K562 (cell line): Measurements from ENCODE around the gene SND1. TPM values are rescaled to one million over a fixed set of nuclear protein-coding genes. Genes with fewer than 3 reads are reported as not detected.

Experiments used
- ATAC-seq: fragments of 200-7000 bp; cut with Tn5 transposase; 3 replicates; pipeline ENCODE4 v1.9.1; 2020; ENCODE audit warnings: moderate library complexity
- BruUV-seq: library from RNA; stranded (reverse); fragments of 400-500 nt; replicated peaks from 2 replicates; lab custom pipeline; 2021; lab: Mats Ljungman, UMichigan
- CTCF ChIA-PET: fragments of 300-600 bp; formaldehyde crosslinking; extraction: SDS; loops from one replicate; lab custom pipeline; 2021; ENCODE audit warnings: low intra/inter-chr PET ratio; lab: Yijun Ruan, JAX
- POLR2A ChIA-PET: fragments of 300-600, 350-650 bp; sonication (Branson Sonifier 250); formaldehyde crosslinking; extraction: SDS; loops from one replicate; lab custom pipeline; 2021; ENCODE audit warnings: antibody characterized with exemption, inconsistent platforms; lab: Yijun Ruan, JAX
- DNase-seq, 4 experiments: peaks; one replicate each; pipeline versions ENCODE4 v3.0.0 to v3.0.0-alpha.2; 2011 to 2018; ENCODE audit warnings: low spot score in 3 of 4, mixed read lengths in 3 of 4; ENCODE audit errors: extremely low read depth in 1 of 4
- FAIRE-seq: peaks from 2 replicates; lab custom pipeline; 2011; peaks lifted over from hg19 to GRCh38; lab: Jason Lieb, UNC
- H2AFZ ChIP-seq: 2 replicates; pipeline ENCODE4 v1.6.0; 2011; ENCODE audit warnings: low read depth, low read length, control low read depth, inconsistent platforms
- H3K27ac ChIP-seq: fragments of 200-600 bp; 3 replicates; pipeline ENCODE4 v1.8.0; 2011; ENCODE audit warnings: low read depth, mild to moderate bottlenecking, control low read depth, inconsistent platforms, low read length, moderate library complexity, mixed read lengths; ENCODE audit errors: extremely low read depth
- H3K27me3 ChIP-seq, 2 experiments: fragments of 300-600 bp in 1 of 2; 2 replicates in 1 of 2; 3 replicates in 1 of 2; pipeline versions ENCODE4 v1.6.0 to v1.8.0; 2011; ENCODE audit warnings: inconsistent platforms in 2 of 2, low read length in 2 of 2, mild to moderate bottlenecking in 1 of 2, mixed read lengths in 1 of 2, moderate library complexity in 1 of 2; ENCODE audit not compliant: control insufficient read depth in 2 of 2, insufficient read depth in 2 of 2
- H3K36me3 ChIP-seq: fragments of 300-600 bp; 3 replicates; pipeline ENCODE4 v1.8.0; 2011; ENCODE audit warnings: mild to moderate bottlenecking, low read length, inconsistent platforms; ENCODE audit not compliant: control insufficient read depth, insufficient read depth
- H3K4me1 ChIP-seq, 2 experiments: fragments of 200-600 bp in 1 of 2; replicated peaks in 1 of 2; 2 replicates in 1 of 2; 3 replicates in 1 of 2; pipeline versions ENCODE4 v1.5.1 to v1.8.0; 2011; ENCODE audit warnings: inconsistent platforms in 2 of 2, low read length in 2 of 2, mild to moderate bottlenecking in 1 of 2, mixed read lengths in 1 of 2, moderate library complexity in 1 of 2; ENCODE audit not compliant: control insufficient read depth in 2 of 2, insufficient read depth in 2 of 2
- H3K4me2 ChIP-seq: 2 replicates; pipeline ENCODE4 v1.6.1; 2011; ENCODE audit warnings: low read length, control low read depth, inconsistent platforms, mixed read lengths; ENCODE audit not compliant: insufficient read depth
- H3K4me3 ChIP-seq: fragments of 200-600 bp; sonication (generic), shearing (Covaris generic); 2 replicates; pipeline ENCODE4 v1.5.1; 2016; ENCODE audit warnings: control low read depth, inconsistent platforms
- H3K79me2 ChIP-seq: fragments of 200-600 bp; 3 replicates; pipeline ENCODE4 v1.8.0; 2011; ENCODE audit warnings: low read length, inconsistent platforms; ENCODE audit not compliant: control insufficient read depth, insufficient read depth
- H3K9ac ChIP-seq, 2 experiments: 2 replicates each; pipeline versions ENCODE4 v1.6.0 to v1.6.1; 2011; ENCODE audit warnings: low read depth in 2 of 2, low read length in 2 of 2, control low read depth in 1 of 2, inconsistent platforms in 1 of 2, mild to moderate bottlenecking in 1 of 2, mixed read lengths in 1 of 2; ENCODE audit not compliant: insufficient read depth in 1 of 2
- H3K9me1 ChIP-seq: one replicate; pipeline ENCODE4 v1.6.0; 2011; ENCODE audit warnings: inconsistent platforms, mild to moderate bottlenecking, low read length, moderate library complexity; ENCODE audit not compliant: control insufficient read depth, insufficient read depth
- H3K9me3 ChIP-seq: replicated peaks from 2 replicates; pipeline ENCODE4 v1.5.1; 2011; ENCODE audit warnings: low read depth, low read length, inconsistent platforms; ENCODE audit not compliant: control insufficient read depth, insufficient read depth
- H4K20me1 ChIP-seq: replicated peaks from 2 replicates; pipeline ENCODE4 v1.6.1; 2011; ENCODE audit warnings: low read length, inconsistent platforms, mixed read lengths; ENCODE audit not compliant: control insufficient read depth, insufficient read depth
- ARID1B ChIP-seq: fragments of 450-650 bp; IDR thresholded peaks from 2 replicates; pipeline ENCODE4 v1.6.1; 2016; ENCODE audit warnings: antibody characterized with exemption, mild to moderate bottlenecking, inconsistent platforms
- ATF7 ChIP-seq: fragments of 450-650 bp; IDR thresholded peaks from 2 replicates; pipeline ENCODE4 v1.7.1; 2014; ENCODE audit warnings: mild to moderate bottlenecking, moderate library complexity
- CBX8 ChIP-seq: fragments of 200-600 bp; sonication (generic); IDR thresholded peaks from 2 replicates; pipeline ENCODE4 v1.6.1; 2012; ENCODE audit warnings: borderline replicate concordance, mixed run types, low read depth, mild to moderate bottlenecking, moderate library complexity, mixed read lengths, low read length, control low read depth, inconsistent platforms; ENCODE audit not compliant: poor library complexity, severe bottlenecking; ENCODE audit errors: extremely low read depth
- CHCHD3 ChIP-seq: fragments of 250-450 bp; sonication (Bioruptor Pico); IDR thresholded peaks from 2 replicates; pipeline ENCODE4 v2.1.2; 2022; ENCODE audit warnings: mild to moderate bottlenecking
- EP300 ChIP-seq: IDR thresholded peaks from 2 replicates; pipeline ENCODE4 v1.6.1; 2012; ENCODE audit warnings: low read length, improper control_type of control experiment
- HDAC1 ChIP-seq, 2 experiments: fragments of 450-650 bp; IDR thresholded peaks; 2 replicates each; pipeline ENCODE4 v1.6.1; 2016 to 2017; ENCODE audit warnings: inconsistent platforms in 1 of 2, mild to moderate bottlenecking in 1 of 2, moderate library complexity in 1 of 2
- HMGXB4 ChIP-seq: sonication (generic); formaldehyde crosslinking; IDR thresholded peaks from 2 replicates; pipeline ENCODE4 v1.8.1; 2023; ENCODE audit warnings: mild to moderate bottlenecking, missing genetic modification reagents
- MIER1 ChIP-seq: fragments of 450-650 bp; IDR thresholded peaks from 2 replicates; pipeline ENCODE4 v1.6.1; 2016; ENCODE audit warnings: antibody characterized with exemption, mild to moderate bottlenecking, low read depth
- NCOR1 ChIP-seq: fragments of 450-650 bp; IDR thresholded peaks from 2 replicates; pipeline ENCODE4 v1.6.1; 2016; ENCODE audit warnings: mild to moderate bottlenecking, moderate library complexity
- NFE2L1 ChIP-seq: fragments of 450-650 bp; IDR thresholded peaks from 2 replicates; pipeline ENCODE4 v1.6.1; 2016; ENCODE audit warnings: missing genetic modification characterization, low read depth, mild to moderate bottlenecking, missing compliant biosample characterization, moderate library complexity, borderline replicate concordance
- RCOR1 ChIP-seq, 2 experiments: IDR thresholded peaks; 2 replicates each; pipeline ENCODE4 v1.6.1; 2012; ENCODE audit warnings: low read depth in 2 of 2, low read length in 2 of 2, borderline replicate concordance in 1 of 2, improper control_type of control experiment in 1 of 2
- SOX6 ChIP-seq: fragments of 450-650 bp; IDR thresholded peaks from 2 replicates; pipeline ENCODE4 v1.6.1; 2014; ENCODE audit warnings: mild to moderate bottlenecking
- SRF ChIP-seq, 2 experiments: fragments of 250-450, 450-650 bp in 1 of 2; sonication (Bioruptor Pico) in 1 of 2; sonication (generic) in 1 of 2; formaldehyde crosslinking; IDR thresholded peaks; 2 replicates each; pipeline versions ENCODE4 v1.5.0 to v1.5.1; 2020 to 2022; ENCODE audit warnings: mild to moderate bottlenecking in 1 of 2, missing genetic modification reagents in 1 of 2
- TAF15 ChIP-seq: fragments of 200-400 bp; formaldehyde crosslinking; IDR thresholded peaks from 2 replicates; pipeline ENCODE4 v1.6.1; 2017; ENCODE audit warnings: mild to moderate bottlenecking, low read depth, low read length, moderate library complexity
- ZC3H11A ChIP-seq: IDR thresholded peaks from 2 replicates; pipeline ENCODE4 v1.6.1; 2012; ENCODE audit warnings: low read depth, low read length, improper control_type of control experiment
- ZEB2 ChIP-seq: fragments of 450-650 bp; IDR thresholded peaks from 2 replicates; pipeline ENCODE4 v1.6.1; 2016
- WGBS: fragments of 100-300 bp; shearing (Covaris generic); methylation state at CpG from one replicate; pipeline ENCODE4 v1.1.6; 2016; ENCODE audit warnings: low coverage, mixed read lengths; ENCODE audit not compliant: insufficient coverage; ENCODE audit errors: missing lambda C conversion rate; 5-methylcytosine and 5-hydroxymethylcytosine counted together
- in situ Hi-C: fragments of 300-500 bp; cut with MboI; formaldehyde crosslinking; loops from 4 replicates; pipeline ENCODE4 v1.15.0; 2018; ENCODE audit warnings: inconsistent platforms, mixed read lengths
- intact Hi-C: fragments of 100-400 bp; cut with micrococcal nuclease; formaldehyde crosslinking; loops from 2 replicates; pipeline ENCODE4 v1.14.2; 2022
- polyA plus RNA-seq, 8 experiments: library from polyadenylated mRNA; depleted of rRNA in 4 of 8; stranded (reverse) in 5 of 8; unstranded in 3 of 8; fragments of >200 nt; fragmentation: Nextera tagmentation in 2 of 8; fragmentation: Illumina TruSeq in 1 of 8; extraction: Ambion mirVana in 2 of 8; extraction: Trizol in 1 of 8; gene quantifications; 2 replicates each; pipeline versions ENCODE4 v1.2.1 to v1.2.3, GENCODE V29; 2011 to 2014; ENCODE audit warnings: inconsistent platforms in 1 of 8, missing spikeins in 1 of 8
- total RNA-seq, 7 experiments: library from RNA; depleted of rRNA in 6 of 7; stranded (reverse); fragments of >200 nt in 6 of 7; fragmentation: Illumina TruSeq in 2 of 7; extraction: Trizol in 2 of 7; gene quantifications; 2 replicates each; pipeline versions ENCODE4 v1.2.1 to v1.2.3, GENCODE V29; 2011 to 2021; ENCODE audit warnings: low replicate concordance in 1 of 7

The SND1 gene
- total and polyA plus RNA-seq, 9 of the 15 experiments (the other 6 are each of a cell fraction or from before 2014, with no cell fraction given): 46.5 to 307 (median 191) TPM

- no peak for TF ChIP-seq HMGXB4 (CRISPR knock-in tag)
- TF ChIP-seq EP300: no peak
- TF ChIP-seq CBX8: no peak
- TF ChIP-seq NFE2L1: no peak
- TF ChIP-seq SRF (CRISPR knock-in tag; IDR thresholded peaks at IDR 0.05): no peak
- TF ChIP-seq ZC3H11A: no peak
- TF ChIP-seq TAF15: no peak
- TF ChIP-seq SOX6: no peak
Observed at GRCh38 chr7:127794551-127794950, 142.6 kb downstream of the SND1 start (continued).

GRCh38 chr7:127798023-127798422 lies 146.0 kb downstream of the SND1 start:
- H3K9me3 ChIP-seq: no peaks in the 10 kb centered on the region
- no peaks in the 10 kb centered on the region for H3K27me3 ChIP-seq
- FAIRE-seq: peak; percentile 85
- H2AFZ ChIP-seq: no peak overlapping the region
- in situ Hi-C loops: no loop called here
- peaks cover 20 to 29% of the 10 kb centered on the region in 2 experiments for H3K4me1 ChIP-seq
- POLR2A ChIA-PET: interaction anchor here (0.6 to 1.2 kb wide), 4 partner anchors 9 to 17 kb away, joined by 3 to 6 read pairs (median 4); no protein-coding TSS in a partner anchor
- intact Hi-C loops: loop anchor here (5.0 kb wide), 2 partner anchors 86 to 94 kb away; no protein-coding TSS in a partner anchor
- ATAC-seq: peak; percentile 77
- DNase-seq: peak; percentile 31 to 94 (median 60)
- BruUV-seq: no TSS peak
- H3K36me3 ChIP-seq: peaks cover 10% of the 10 kb centered on the region; the same call in 1 of the 3 replicates
- H3K9ac ChIP-seq: peak overlapping the region; percentile 25 to 31; a peak in 2 of 4 replicates
- H3K27ac ChIP-seq: peak overlapping the region; percentile 42
- peaks cover 90% of the 10 kb centered on the region for H3K79me2 ChIP-seq
- CTCF ChIA-PET: no interaction called here
- H3K4me2 ChIP-seq: peak overlapping the region; percentile 37; the same call in 1 of the 2 replicates
- H3K9me1 ChIP-seq: peaks cover 5% of the 10 kb centered on the region
- no peak overlapping the region for H3K4me3 ChIP-seq
- WGBS: 3% methylated on average over 3 of the region's 3 CpGs
- H4K20me1 ChIP-seq: peaks cover 20% of the 10 kb centered on the region
- TF ChIP-seq CHCHD3 (no peak), MIER1 (no peak), EP300 (peak; percentile 44), ARID1B (peak; percentile 87), ZEB2 (peak; percentile 88), ATF7 (peak; percentile 47; the same call in 1 of the 2 replicates), NCOR1 (peak; percentile 22; the same call in 1 of the 2 replicates), HDAC1 (IDR thresholded peaks at IDR 0.05) (peak in 1 of 2 experiments; percentile 50; a peak in 1 of 4 replicates), RCOR1 (IDR thresholded peaks at IDR 0.05; ENCODE audit: borderline replicate concordance in 1 of 2, low read depth in 2 of 2, low read length in 2 of 2) (peak in 1 of 2 experiments; percentile 66; a peak in 1 of 4 replicates)
